ENCODE data around the gene GAK. TPM values are rescaled to one million over a fixed set of nuclear protein-coding genes. Genes with fewer than 3 reads are reported as not detected.

GAK gene
- total and polyA plus RNA-seq, 2 of the 13 experiments (the other 11 are each of a cell fraction or from before 2014, with no cell fraction given) = 17.5 to 44.3 TPM

DNA sequence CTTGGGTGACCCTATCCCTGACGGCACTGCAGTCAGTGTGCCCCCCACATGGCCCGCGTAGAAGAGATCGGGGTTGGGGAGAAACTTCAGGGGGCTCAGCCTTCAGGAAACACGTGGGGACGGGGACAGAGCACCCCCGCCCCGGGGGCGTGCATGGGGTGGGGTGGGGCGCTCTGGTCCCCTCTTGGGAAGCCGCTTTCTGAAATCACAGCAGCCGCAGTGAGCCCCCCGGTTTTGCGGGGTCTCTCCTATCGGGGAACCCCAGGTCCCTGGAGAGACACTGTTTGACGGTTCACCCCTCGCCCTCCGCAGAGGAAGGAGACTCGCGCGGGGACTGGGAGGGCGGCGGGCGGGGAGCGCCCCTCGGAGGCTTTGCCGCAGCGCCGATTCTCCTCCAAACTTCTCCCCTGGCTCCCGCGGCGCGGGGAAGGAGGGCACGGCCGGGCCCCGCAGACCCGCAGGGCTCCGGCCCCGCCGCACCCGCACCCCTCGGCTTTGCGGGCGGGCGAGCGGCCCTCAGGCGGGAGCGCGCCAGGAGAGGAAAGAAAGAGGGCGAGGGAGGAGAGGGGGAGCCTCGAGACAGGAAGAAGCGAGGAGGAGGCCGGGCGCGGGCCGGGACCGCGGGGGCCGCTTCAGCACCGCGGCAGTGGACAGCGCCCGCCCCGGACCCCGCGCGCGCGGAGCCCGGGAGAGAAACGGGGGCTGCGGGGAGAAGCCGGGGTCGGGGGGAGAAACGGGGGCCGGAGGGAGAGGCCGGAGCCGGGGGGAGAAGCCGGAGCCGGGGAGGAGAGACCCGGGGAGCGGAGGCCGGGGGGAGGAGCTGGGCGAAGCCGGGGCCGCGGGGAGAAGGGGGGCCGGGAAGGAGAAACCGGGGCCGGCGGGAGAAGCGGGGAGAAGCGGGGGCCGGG is 106.8 kb downstream of the GAK start (continued):
- TF ChIP-seq HNRNPK (IDR thresholded peaks at IDR 0.05; ENCODE audit: low read depth, low read length, poor library complexity, severe bottlenecking) (peak; percentile 66), ERF (CRISPR knock-in tag; IDR thresholded peaks at IDR 0.05) (0 out of 2 replicates have a peak, but pooled peaks have one; percentile 26), KLF6 (CRISPR knock-in tag; IDR thresholded peaks at IDR 0.05) (peak; percentile 88), BRD4 (CRISPR knock-in tag; IDR thresholded peaks at IDR 0.05) (no peak), SMAD9 (CRISPR knock-in tag; IDR thresholded peaks at IDR 0.05) (no peak)
- TF ChIP-seq, protein P1, sequence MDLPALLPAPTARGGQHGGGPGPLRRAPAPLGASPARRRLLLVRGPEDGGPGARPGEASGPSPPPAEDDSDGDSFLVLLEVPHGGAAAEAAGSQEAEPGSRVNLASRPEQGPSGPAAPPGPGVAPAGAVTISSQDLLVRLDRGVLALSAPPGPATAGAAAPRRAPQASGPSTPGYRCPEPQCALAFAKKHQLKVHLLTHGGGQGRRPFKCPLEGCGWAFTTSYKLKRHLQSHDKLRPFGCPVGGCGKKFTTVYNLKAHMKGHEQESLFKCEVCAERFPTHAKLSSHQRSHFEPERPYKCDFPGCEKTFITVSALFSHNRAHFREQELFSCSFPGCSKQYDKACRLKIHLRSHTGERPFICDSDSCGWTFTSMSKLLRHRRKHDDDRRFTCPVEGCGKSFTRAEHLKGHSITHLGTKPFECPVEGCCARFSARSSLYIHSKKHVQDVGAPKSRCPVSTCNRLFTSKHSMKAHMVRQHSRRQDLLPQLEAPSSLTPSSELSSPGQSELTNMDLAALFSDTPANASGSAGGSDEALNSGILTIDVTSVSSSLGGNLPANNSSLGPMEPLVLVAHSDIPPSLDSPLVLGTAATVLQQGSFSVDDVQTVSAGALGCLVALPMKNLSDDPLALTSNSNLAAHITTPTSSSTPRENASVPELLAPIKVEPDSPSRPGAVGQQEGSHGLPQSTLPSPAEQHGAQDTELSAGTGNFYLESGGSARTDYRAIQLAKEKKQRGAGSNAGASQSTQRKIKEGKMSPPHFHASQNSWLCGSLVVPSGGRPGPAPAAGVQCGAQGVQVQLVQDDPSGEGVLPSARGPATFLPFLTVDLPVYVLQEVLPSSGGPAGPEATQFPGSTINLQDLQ (CRISPR knock-in tag; IDR thresholded peaks at IDR 0.05) = no peak
- TF ChIP-seq, protein P2, sequence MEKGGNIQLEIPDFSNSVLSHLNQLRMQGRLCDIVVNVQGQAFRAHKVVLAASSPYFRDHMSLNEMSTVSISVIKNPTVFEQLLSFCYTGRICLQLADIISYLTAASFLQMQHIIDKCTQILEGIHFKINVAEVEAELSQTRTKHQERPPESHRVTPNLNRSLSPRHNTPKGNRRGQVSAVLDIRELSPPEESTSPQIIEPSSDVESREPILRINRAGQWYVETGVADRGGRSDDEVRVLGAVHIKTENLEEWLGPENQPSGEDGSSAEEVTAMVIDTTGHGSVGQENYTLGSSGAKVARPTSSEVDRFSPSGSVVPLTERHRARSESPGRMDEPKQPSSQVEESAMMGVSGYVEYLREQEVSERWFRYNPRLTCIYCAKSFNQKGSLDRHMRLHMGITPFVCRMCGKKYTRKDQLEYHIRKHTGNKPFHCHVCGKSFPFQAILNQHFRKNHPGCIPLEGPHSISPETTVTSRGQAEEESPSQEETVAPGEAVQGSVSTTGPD (CRISPR knock-in tag; IDR thresholded peaks at IDR 0.05) = no peak
- TF ChIP-seq, protein P3, sequence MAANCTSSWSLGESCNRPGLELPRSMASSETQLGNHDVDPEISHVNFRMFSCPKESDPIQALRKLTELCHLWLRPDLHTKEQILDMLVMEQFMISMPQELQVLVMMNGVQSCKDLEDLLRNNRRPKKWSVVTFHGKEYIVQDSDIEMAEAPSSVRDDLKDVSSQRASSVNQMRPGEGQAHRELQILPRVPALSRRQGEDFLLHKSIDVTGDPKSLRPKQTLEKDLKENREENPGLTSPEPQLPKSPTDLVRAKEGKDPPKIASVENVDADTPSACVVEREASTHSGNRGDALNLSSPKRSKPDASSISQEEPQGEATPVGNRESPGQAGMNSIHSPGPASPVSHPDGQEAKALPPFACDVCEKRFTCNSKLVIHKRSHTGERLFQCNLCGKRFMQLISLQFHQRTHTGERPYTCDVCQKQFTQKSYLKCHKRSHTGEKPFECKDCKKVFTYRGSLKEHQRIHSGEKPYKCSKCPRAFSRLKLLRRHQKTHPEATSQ (CRISPR knock-in tag; IDR thresholded peaks at IDR 0.05; ENCODE audit: borderline replicate concordance) = no peak
- TF ChIP-seq, protein P4, sequence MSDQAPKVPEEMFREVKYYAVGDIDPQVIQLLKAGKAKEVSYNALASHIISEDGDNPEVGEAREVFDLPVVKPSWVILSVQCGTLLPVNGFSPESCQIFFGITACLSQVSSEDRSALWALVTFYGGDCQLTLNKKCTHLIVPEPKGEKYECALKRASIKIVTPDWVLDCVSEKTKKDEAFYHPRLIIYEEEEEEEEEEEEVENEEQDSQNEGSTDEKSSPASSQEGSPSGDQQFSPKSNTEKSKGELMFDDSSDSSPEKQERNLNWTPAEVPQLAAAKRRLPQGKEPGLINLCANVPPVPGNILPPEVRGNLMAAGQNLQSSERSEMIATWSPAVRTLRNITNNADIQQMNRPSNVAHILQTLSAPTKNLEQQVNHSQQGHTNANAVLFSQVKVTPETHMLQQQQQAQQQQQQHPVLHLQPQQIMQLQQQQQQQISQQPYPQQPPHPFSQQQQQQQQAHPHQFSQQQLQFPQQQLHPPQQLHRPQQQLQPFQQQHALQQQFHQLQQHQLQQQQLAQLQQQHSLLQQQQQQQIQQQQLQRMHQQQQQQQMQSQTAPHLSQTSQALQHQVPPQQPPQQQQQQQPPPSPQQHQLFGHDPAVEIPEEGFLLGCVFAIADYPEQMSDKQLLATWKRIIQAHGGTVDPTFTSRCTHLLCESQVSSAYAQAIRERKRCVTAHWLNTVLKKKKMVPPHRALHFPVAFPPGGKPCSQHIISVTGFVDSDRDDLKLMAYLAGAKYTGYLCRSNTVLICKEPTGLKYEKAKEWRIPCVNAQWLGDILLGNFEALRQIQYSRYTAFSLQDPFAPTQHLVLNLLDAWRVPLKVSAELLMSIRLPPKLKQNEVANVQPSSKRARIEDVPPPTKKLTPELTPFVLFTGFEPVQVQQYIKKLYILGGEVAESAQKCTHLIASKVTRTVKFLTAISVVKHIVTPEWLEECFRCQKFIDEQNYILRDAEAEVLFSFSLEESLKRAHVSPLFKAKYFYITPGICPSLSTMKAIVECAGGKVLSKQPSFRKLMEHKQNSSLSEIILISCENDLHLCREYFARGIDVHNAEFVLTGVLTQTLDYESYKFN (CRISPR knock-in tag; conservative IDR thresholded peaks at IDR 0.05) = no peak
- TF ChIP-seq, protein P5, sequence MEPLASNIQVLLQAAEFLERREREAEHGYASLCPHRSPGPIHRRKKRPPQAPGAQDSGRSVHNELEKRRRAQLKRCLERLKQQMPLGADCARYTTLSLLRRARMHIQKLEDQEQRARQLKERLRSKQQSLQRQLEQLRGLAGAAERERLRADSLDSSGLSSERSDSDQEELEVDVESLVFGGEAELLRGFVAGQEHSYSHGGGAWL (CRISPR knock-in tag; IDR thresholded peaks at IDR 0.05) = peak; percentile 52; the same call in 1 of the 2 replicates
- TF ChIP-seq, protein P6, sequence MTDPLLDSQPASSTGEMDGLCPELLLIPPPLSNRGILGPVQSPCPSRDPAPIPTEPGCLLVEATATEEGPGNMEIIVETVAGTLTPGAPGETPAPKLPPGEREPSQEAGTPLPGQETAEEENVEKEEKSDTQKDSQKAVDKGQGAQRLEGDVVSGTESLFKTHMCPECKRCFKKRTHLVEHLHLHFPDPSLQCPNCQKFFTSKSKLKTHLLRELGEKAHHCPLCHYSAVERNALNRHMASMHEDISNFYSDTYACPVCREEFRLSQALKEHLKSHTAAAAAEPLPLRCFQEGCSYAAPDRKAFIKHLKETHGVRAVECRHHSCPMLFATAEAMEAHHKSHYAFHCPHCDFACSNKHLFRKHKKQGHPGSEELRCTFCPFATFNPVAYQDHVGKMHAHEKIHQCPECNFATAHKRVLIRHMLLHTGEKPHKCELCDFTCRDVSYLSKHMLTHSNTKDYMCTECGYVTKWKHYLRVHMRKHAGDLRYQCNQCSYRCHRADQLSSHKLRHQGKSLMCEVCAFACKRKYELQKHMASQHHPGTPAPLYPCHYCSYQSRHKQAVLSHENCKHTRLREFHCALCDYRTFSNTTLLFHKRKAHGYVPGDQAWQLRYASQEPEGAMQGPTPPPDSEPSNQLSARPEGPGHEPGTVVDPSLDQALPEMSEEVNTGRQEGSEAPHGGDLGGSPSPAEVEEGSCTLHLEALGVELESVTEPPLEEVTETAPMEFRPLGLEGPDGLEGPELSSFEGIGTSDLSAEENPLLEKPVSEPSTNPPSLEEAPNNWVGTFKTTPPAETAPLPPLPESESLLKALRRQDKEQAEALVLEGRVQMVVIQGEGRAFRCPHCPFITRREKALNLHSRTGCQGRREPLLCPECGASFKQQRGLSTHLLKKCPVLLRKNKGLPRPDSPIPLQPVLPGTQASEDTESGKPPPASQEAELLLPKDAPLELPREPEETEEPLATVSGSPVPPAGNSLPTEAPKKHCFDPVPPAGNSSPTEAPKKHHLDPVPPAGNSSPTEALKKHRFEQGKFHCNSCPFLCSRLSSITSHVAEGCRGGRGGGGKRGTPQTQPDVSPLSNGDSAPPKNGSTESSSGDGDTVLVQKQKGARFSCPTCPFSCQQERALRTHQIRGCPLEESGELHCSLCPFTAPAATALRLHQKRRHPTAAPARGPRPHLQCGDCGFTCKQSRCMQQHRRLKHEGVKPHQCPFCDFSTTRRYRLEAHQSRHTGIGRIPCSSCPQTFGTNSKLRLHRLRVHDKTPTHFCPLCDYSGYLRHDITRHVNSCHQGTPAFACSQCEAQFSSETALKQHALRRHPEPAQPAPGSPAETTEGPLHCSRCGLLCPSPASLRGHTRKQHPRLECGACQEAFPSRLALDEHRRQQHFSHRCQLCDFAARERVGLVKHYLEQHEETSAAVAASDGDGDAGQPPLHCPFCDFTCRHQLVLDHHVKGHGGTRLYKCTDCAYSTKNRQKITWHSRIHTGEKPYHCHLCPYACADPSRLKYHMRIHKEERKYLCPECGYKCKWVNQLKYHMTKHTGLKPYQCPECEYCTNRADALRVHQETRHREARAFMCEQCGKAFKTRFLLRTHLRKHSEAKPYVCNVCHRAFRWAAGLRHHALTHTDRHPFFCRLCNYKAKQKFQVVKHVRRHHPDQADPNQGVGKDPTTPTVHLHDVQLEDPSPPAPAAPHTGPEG (CRISPR knock-in tag; IDR thresholded peaks at IDR 0.05) = no peak
